ENCODE results near the gene AP3D1.
A peak's percentile ranks its signal among the peaks of the same experiment; 100 is the strongest.
"Not testable (repeated sequence)": the region's sequence is repeated elsewhere in the genome, so short reads cannot be mapped to it uniquely, and the experiment has no call there.

AP3D1 gene

GRCh38 chr19:2089001-2089711 lies 62.2 kb downstream of the AP3D1 start:
- FAIRE-seq (no peak), DNase-seq (ENCODE audit: low spot score) (no peak)

GRCh38 chr19:2087621-2088100 lies 63.7 kb downstream of the AP3D1 start:
- no peak for FAIRE-seq
- no peak for DNase-seq (ENCODE audit: low spot score)

- DNase-seq (ENCODE audit: low spot score), result peak; percentile 19
- FAIRE-seq, result not testable (repeated sequence)
Measured at GRCh38 chr19:2086695-2087620, 64.4 kb downstream of the AP3D1 start.

GRCh38 chr19:2084993-2085720 lies 66.2 kb downstream of the AP3D1 start:
- DNase-seq (ENCODE audit: low spot score) (peak; percentile 42), FAIRE-seq (no peak)

GRCh38 chr19:2083174-2083854 lies 68.1 kb downstream of the AP3D1 start:
- DNase-seq (ENCODE audit: low spot score) (no peak), FAIRE-seq (no peak)

- DNase-seq (ENCODE audit: low spot score) (no peak), FAIRE-seq (no peak)
Measured at GRCh38 chr19:2081873-2082810, 69.2 kb downstream of the AP3D1 start.

- DNase-seq (ENCODE audit: low spot score), result no peak
- no peak for FAIRE-seq
Measured at GRCh38 chr19:2080336-2080988, 70.9 kb downstream of the AP3D1 start.

GRCh38 chr19:2079865-2080301 lies 71.5 kb downstream of the AP3D1 start:
- DNase-seq (ENCODE audit: low spot score) (no peak), FAIRE-seq (no peak)

- DNase-seq (ENCODE audit: low spot score) (no peak), FAIRE-seq (no peak)
Measured at GRCh38 chr19:2079076-2079864, 72.1 kb downstream of the AP3D1 start.

- FAIRE-seq, result no peak
- no peak for DNase-seq (ENCODE audit: low spot score)
Measured at GRCh38 chr19:2077833-2078619, 73.3 kb downstream of the AP3D1 start.

GRCh38 chr19:2077398-2077797 lies 74.0 kb downstream of the AP3D1 start:
- no peak for FAIRE-seq
- DNase-seq (ENCODE audit: low spot score), result no peak

GRCh38 chr19:2076526-2076944 lies 74.8 kb downstream of the AP3D1 start:
- DNase-seq (ENCODE audit: low spot score) (no peak), FAIRE-seq (no peak)

- DNase-seq (ENCODE audit: low spot score), result no peak
- FAIRE-seq, result no peak
Measured at GRCh38 chr19:2072757-2073551, 78.4 kb downstream of the AP3D1 start.

- no peak for FAIRE-seq
- DNase-seq (ENCODE audit: low spot score), result no peak
Measured at GRCh38 chr19:2070986-2071673, 80.2 kb downstream of the AP3D1 start.

GRCh38 chr19:2070436-2070827 lies 80.9 kb downstream of the AP3D1 start:
- FAIRE-seq, result no peak
- no peak for DNase-seq (ENCODE audit: low spot score)

- no peak for FAIRE-seq
Measured at GRCh38 chr19:2064788-2065524, 86.4 kb downstream of the AP3D1 start.

More at GRCh38 chr19:2064788-2065524, 86.4 kb downstream of the AP3D1 start:
- DNase-seq (ENCODE audit: low spot score), result no peak
